ENCODE measurements around the gene TLNRD1. TPM values are rescaled to one million over a fixed set of nuclear protein-coding genes. Genes with fewer than 3 reads are reported as not detected.

Gene TLNRD1
- total RNA-seq, 1 experiment from 2014 or later = 22.5 TPM

DNA sequence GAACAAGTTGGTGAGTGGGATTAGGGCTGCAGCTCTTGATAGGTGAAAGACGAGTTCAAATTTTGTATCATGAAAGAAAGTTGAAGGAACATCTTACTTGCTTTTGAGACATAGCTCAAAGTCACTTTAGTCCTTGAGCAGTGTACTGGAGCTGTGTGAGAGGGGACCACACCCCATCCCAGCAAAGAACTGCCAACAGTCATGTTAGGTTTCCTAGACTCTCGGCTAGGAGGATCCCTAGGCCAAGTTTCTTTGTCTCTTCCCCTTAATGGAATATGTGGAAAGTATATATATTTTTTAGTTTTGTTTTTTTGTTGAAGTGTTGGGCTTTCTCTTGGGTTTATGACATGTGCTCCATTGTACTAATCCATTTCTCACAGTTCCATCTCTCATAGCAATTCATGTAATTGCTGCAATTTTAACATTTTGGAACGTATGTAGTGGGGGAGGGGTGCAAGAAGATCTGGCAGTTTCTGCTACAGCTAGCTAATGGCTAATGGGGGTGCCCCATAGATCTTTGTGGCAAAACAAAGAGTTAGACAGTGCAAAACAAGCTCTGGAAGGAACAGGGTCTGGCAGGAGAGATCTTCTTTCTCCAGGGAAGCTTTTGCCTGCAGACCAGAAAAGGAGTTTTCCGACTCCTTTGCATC, 25.1 kb downstream of the TLNRD1 start:
- no peak for DNase-seq (ENCODE audit: low read depth, low spot score)
- no peak overlapping the region for H3K9ac ChIP-seq (ENCODE audit: low read length)
- no peak overlapping the region for H2AFZ ChIP-seq (ENCODE audit: low read depth, low read length, poor library complexity, severe bottlenecking)
- intact Hi-C loops (cut with micrococcal nuclease) = no loop called here
- no peak for ATAC-seq
- H4K20me1 ChIP-seq (ENCODE audit: insufficient read depth) = no peaks in the 10 kb centered on the region
- TF ChIP-seq, protein P1, sequence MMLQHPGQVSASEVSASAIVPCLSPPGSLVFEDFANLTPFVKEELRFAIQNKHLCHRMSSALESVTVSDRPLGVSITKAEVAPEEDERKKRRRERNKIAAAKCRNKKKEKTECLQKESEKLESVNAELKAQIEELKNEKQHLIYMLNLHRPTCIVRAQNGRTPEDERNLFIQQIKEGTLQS (IDR thresholded peaks at IDR 0.05) = no peak
- TF ChIP-seq CBX3 (IDR thresholded peaks at IDR 0.05; ENCODE audit: low read depth) (no peak), CEBPB (IDR thresholded peaks at IDR 0.05; ENCODE audit: low read depth) (no peak), SIN3A (IDR thresholded peaks at IDR 0.05; ENCODE audit: low read depth) (no peak), SRF (IDR thresholded peaks at IDR 0.05; ENCODE audit: low read depth) (no peak), ELF1 (IDR thresholded peaks at IDR 0.05; ENCODE audit: borderline replicate concordance, low read depth) (no peak), SP1 (IDR thresholded peaks at IDR 0.05; ENCODE audit: low read depth) (no peak), POLR2A (IDR thresholded peaks at IDR 0.05; ENCODE audit: borderline replicate concordance, extremely low read depth, insufficient read depth, insufficient read length) (no peak), ZNF274 (IDR thresholded peaks at IDR 0.05; ENCODE audit: low read depth, low read length) (no peak), YY1 (IDR thresholded peaks at IDR 0.05; ENCODE audit: extremely low read depth, insufficient replicate concordance, low read depth, low read length) (no peak), POLR2AphosphoS5 (IDR thresholded peaks at IDR 0.05; ENCODE audit: low read depth, low read length) (no peak), JUND (IDR thresholded peaks at IDR 0.05) (no peak)
- TF ChIP-seq, protein P2, sequence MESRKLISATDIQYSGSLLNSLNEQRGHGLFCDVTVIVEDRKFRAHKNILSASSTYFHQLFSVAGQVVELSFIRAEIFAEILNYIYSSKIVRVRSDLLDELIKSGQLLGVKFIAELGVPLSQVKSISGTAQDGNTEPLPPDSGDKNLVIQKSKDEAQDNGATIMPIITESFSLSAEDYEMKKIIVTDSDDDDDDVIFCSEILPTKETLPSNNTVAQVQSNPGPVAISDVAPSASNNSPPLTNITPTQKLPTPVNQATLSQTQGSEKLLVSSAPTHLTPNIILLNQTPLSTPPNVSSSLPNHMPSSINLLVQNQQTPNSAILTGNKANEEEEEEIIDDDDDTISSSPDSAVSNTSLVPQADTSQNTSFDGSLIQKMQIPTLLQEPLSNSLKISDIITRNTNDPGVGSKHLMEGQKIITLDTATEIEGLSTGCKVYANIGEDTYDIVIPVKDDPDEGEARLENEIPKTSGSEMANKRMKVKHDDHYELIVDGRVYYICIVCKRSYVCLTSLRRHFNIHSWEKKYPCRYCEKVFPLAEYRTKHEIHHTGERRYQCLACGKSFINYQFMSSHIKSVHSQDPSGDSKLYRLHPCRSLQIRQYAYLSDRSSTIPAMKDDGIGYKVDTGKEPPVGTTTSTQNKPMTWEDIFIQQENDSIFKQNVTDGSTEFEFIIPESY (IDR thresholded peaks at IDR 0.05; ENCODE audit: extremely low read depth, insufficient replicate concordance, low read length) = no peak
- TF ChIP-seq, protein P3, sequence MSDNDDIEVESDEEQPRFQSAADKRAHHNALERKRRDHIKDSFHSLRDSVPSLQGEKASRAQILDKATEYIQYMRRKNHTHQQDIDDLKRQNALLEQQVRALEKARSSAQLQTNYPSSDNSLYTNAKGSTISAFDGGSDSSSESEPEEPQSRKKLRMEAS (IDR thresholded peaks at IDR 0.05) = no peak
- BruUV-seq (replicated peaks) = no TSS peak
- POLR2A ChIA-PET = no interaction called here
- H3K9me3 ChIP-seq (ENCODE audit: control insufficient read depth in 1 of 2, insufficient read depth in 1 of 2, low read depth in 1 of 2, low read length in 2 of 2) = peaks cover 0 to 9% of the 10 kb centered on the region in 2 experiments; a peak in 1 of 4 replicates
- no peaks in the 10 kb centered on the region for H3K27me3 ChIP-seq (ENCODE audit: insufficient read depth, low read length)
- 0 out of 2 replicates have a peak, but pooled peaks cover 2% of the 10 kb centered on the region for H3K9me2 ChIP-seq (ENCODE audit: insufficient read depth)
- no peak overlapping the region for H3K27ac ChIP-seq (ENCODE audit: low read depth, low read length)
- CTCF ChIA-PET = no interaction called here
- H3K4me2 ChIP-seq (ENCODE audit: low read length) = no peak overlapping the region
- RAD21 ChIA-PET (ENCODE audit: low non-redundant PET in 1 of 2, low total read pairs in 2 of 2, uncharacterized antibody in 2 of 2, unreplicated experiment in 2 of 2) = no interaction called here
- H3K79me2 ChIP-seq (ENCODE audit: insufficient read depth, low read length) = no peaks in the 10 kb centered on the region
- H3K36me3 ChIP-seq (ENCODE audit: control insufficient read depth in 1 of 2, insufficient read depth in 2 of 2, low read length in 2 of 2) = no peaks in the 10 kb centered on the region
- peaks cover 0 to 6% of the 10 kb centered on the region in 2 experiments; a peak in 1 of 4 replicates for H3K4me1 ChIP-seq (ENCODE audit: control insufficient read depth in 1 of 2, insufficient read depth in 2 of 2, low read length in 2 of 2)
- no peak overlapping the region for H3K4me3 ChIP-seq (replicated peaks in 1 of 2; ENCODE audit: low read depth in 1 of 2, low read length in 2 of 2)

All from HCT116 (cell line).